Psoas muscle (tissue), 8 donors: Measurements from ENCODE around the gene SEMA4G. TPM values are rescaled to one million over a fixed set of nuclear protein-coding genes. Genes with fewer than 3 reads are reported as not detected.
A peak's percentile ranks its signal among the peaks of the same experiment; 100 is the strongest.

ENCODE experiments used
- ATAC-seq, 4 donors: fragments of 200-7000 bp; cut with Tn5 transposase; one replicate each; pipeline ENCODE4 v1.9.1; 2020; ENCODE audit warnings: moderate library complexity in 3 of 4, mild to moderate bottlenecking in 2 of 4
- DNase-seq, 2 donors: peaks; one replicate each; pipeline ENCODE4 v3.0.0-alpha.2; 2020
- H3K27ac ChIP-seq: fragments of 200-600 bp; one replicate; pipeline ENCODE4 v1.8.0; 2022
- H3K27me3 ChIP-seq, 3 donors: fragments of 200-600 bp in 1 of 3; one replicate each; pipeline versions ENCODE4 v1.6.1 to v1.8.0; 2013 to 2022; ENCODE audit warnings: low read length in 2 of 3, mild to moderate bottlenecking in 2 of 3, moderate library complexity in 1 of 3; ENCODE audit not compliant: insufficient read depth in 3 of 3
- H3K36me3 ChIP-seq, 2 donors: fragments of 200-600 bp in 1 of 2; one replicate each; pipeline versions ENCODE4 v1.6.1 to v1.8.0; 2013 to 2022; ENCODE audit warnings: low read depth in 1 of 2, mild to moderate bottlenecking in 1 of 2, moderate library complexity in 1 of 2; ENCODE audit not compliant: insufficient read depth in 1 of 2
- H3K4me1 ChIP-seq: fragments of 200-600 bp; one replicate; pipeline ENCODE4 v1.8.0; 2022
- H3K4me3 ChIP-seq: fragments of 200-600 bp; one replicate; pipeline ENCODE4 v1.8.0; 2022; ENCODE audit warnings: mild to moderate bottlenecking
- H3K9me3 ChIP-seq: fragments of 200-600 bp; one replicate; pipeline ENCODE4 v1.8.0; 2022
- CTCF ChIP-seq: fragments of 200-600 bp; IDR thresholded peaks from one replicate; pipeline ENCODE4 v1.8.0; 2022; ENCODE audit warnings: antibody characterized with exemption
- WGBS, 3 donors: extraction: QIAGEN DNeasy Blood & Tissue Kit; methylation state at CpG; one replicate each; pipeline versions ENCODE4 v1.1.6 to v1.1.7; 2013; 5-methylcytosine and 5-hydroxymethylcytosine counted together
- intact Hi-C, 2 donors: fragments of 100-400 bp; cut with DNase I; formaldehyde crosslinking; loops; one replicate each; pipeline versions ENCODE4 v1.11.0 to v1.14.2; 2022
- polyA plus RNA-seq, 3 donors: library from polyadenylated mRNA; stranded (reverse); fragments of 200-250 nt; gene quantifications; one replicate each; pipeline ENCODE4 v1.2.3, GENCODE V29; 2013
- total RNA-seq, 4 donors: library from RNA; stranded (reverse); fragmentation: NEBNext Ultra II Directional in 2 of 4; extraction: Animal tissue kit (Norgen Biotek cat#: 25700) in 2 of 4; gene quantifications; one replicate each; pipeline versions ENCODE4 v1.2.1 to v1.2.4, GENCODE V29; 2021 to 2023
- donor health status: healthy with polysubstance abuse.
- donor health status: DM: no; HTN: no; CAD: no; lungs with moderate emphysema.
- donor health status: Bipolar disorder and iron deficiency.
- donor health status: healthy.
- donor health status: DM: yes; HTN: yes; CAD: no.
- donor health status: DM: no; HTN: no; CAD: no.
- donor health status: DM: no; HTN: no; CAD: no.
- donor health status: DM: yes; HTN: yes; CAD: no.

The SEMA4G gene
- total and polyA plus RNA-seq, 7 donors, result 0.08 to 1.4 (median 0.74) TPM

DNA sequence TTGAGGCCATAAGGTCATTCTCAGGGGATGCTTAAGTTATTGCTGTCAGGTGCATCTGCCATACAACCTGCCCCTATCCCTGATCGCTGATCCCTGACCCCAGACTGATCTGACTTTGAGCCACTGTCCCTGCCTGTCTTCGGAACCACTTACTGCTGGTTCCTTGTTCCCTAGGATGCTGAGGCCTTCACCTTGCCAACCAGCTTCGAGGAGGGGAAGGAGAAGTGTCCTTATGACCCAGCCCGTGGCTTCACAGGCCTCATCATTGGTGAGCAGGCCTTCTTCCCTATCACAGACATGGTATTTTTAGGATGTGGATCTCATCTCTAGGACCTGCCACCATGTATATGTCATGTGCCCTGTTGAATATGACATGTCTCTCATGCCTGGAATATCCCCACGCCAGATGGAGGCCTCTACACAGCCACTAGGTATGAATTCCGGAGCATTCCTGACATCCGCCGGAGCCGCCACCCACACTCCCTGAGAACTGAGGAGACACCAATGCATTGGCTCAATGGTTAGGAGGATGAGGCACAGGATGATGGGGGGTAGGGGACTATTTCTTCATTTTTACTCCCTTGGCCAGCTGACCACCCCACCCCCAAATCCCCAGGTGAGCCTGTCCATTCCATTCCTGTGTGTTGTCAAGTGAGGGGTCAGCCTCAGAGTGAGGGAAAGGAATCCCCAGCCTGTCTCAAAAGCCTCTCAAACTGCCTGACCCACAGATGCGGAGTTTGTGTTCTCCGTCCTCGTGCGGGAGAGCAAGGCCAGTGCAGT is 9.0 kb downstream of the SEMA4G start:
- TF ChIP-seq CTCF, result no peak
- Histone ChIP-seq H3K27me3 (no peaks in the 10 kb centered on the region), H3K4me3 (no peak overlapping the region), H3K36me3 (peaks cover 0 to 51% of the 10 kb centered on the region in 2 donors), H3K4me1 (no peaks in the 10 kb centered on the region), H3K27ac (no peak overlapping the region), H3K9me3 (no peaks in the 10 kb centered on the region)
- WGBS, 3 donors, result 87 to 92% (median 89%) methylated on average over 13 of the region's 13 CpGs
- ATAC-seq, result no peak
- DNase-seq, result peak in 1 of 2 donors; percentile 2
- intact Hi-C loops, result no loop called here

- Histone ChIP-seq H3K27ac (no peak overlapping the region), H3K4me1 (no peaks in the 10 kb centered on the region), H3K4me3 (no peak overlapping the region), H3K9me3 (no peaks in the 10 kb centered on the region), H3K27me3 (no peaks in the 10 kb centered on the region), H3K36me3 (peaks cover 0 to 56% of the 10 kb centered on the region in 2 donors)
- ATAC-seq (no peak), DNase-seq (no peak)
- no peak for TF ChIP-seq CTCF
- intact Hi-C loops, result no loop called here
- 76 to 81% (median 77%) methylated on average over 10 of the region's 10 CpGs for WGBS, 3 donors
Measured at GRCh38 chr10:100978901-100979195, 9.5 kb downstream of the SEMA4G start.

DNA sequence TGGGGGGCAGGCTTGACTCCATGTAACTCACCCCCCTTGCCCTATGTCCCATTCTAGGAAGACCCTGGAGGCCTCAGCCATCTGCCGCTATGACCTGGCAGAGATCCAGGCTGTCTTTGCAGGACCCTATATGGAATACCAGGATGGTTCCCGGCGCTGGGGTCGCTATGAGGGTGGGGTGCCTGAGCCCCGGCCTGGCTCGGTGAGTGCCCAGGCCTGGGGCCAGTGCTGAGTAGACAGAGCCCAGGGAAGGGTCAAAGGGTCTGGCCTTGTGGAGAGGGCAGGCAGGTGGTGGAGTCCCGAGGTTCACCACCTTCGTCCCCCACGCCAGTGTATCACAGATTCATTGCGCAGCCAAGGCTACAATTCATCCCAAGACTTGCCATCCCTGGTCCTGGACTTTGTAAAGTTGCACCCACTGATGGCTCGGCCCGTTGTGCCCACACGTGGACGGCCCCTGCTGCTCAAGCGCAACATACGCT is 10.5 kb downstream of the SEMA4G start:
- peaks cover 0 to 64% of the 10 kb centered on the region in 2 donors for H3K36me3 ChIP-seq
- 86 to 89% (median 89%) methylated on average over 16 of the region's 16 CpGs for WGBS, 3 donors
- H3K4me1 ChIP-seq, result no peaks in the 10 kb centered on the region
- no peak overlapping the region for H3K4me3 ChIP-seq
- H3K27me3 ChIP-seq, result no peaks in the 10 kb centered on the region
- H3K27ac ChIP-seq, result no peak overlapping the region
- intact Hi-C loops, result no loop called here
- ATAC-seq, result no peak
- H3K9me3 ChIP-seq, result no peaks in the 10 kb centered on the region
- DNase-seq, result peak in 1 of 2 donors; percentile 35
- no peak for TF ChIP-seq CTCF

- WGBS, 3 donors, result 89 to 98% (median 92%) methylated on average over 2 of the region's 2 CpGs
- Histone ChIP-seq H3K4me3 (no peak overlapping the region), H3K4me1 (no peaks in the 10 kb centered on the region), H3K27ac (no peak overlapping the region), H3K9me3 (no peaks in the 10 kb centered on the region), H3K36me3 (peaks cover 0 to 68% of the 10 kb centered on the region in 2 donors), H3K27me3 (no peaks in the 10 kb centered on the region)
- DNase-seq, result peak in 1 of 2 donors; percentile 1
- intact Hi-C loops, result no loop called here
- no peak for TF ChIP-seq CTCF
- ATAC-seq, result no peak
Measured at GRCh38 chr10:100980311-100980710, 11.0 kb downstream of the SEMA4G start.

- H3K27ac ChIP-seq, result no peak overlapping the region
- no peak overlapping the region for H3K4me3 ChIP-seq
- no peaks in the 10 kb centered on the region for H3K4me1 ChIP-seq
- intact Hi-C loops, result no loop called here
- DNase-seq, result peak in 1 of 2 donors; percentile 32
- 87 to 95% (median 93%) methylated on average over 7 of the region's 7 CpGs for WGBS, 3 donors
- ATAC-seq, result no peak
- peaks cover 0 to 72% of the 10 kb centered on the region in 2 donors for H3K36me3 ChIP-seq
- H3K27me3 ChIP-seq, result no peaks in the 10 kb centered on the region
- TF ChIP-seq CTCF, result no peak
- no peaks in the 10 kb centered on the region for H3K9me3 ChIP-seq
Measured at GRCh38 chr10:100980711-100981110, 11.4 kb downstream of the SEMA4G start.
